Activated CD8-positive, alpha-beta memory T cell treated with anti-CD3 and anti-CD28 coated beads for 1 hour (primary cell): Measurements from ENCODE around the gene LGALS4.
"Not testable (repeated sequence)": the region's sequence is repeated elsewhere in the genome, so short reads cannot be mapped to it uniquely, and the experiment has no call there.

ENCODE experiments used
- DNase-seq, 2 donors: peaks; one replicate each; pipeline ENCODE4 v3.0.0-alpha.2; 2020; ENCODE audit warnings: low read depth in 1 of 2; ENCODE audit errors: extremely low read depth in 1 of 2

Gene LGALS4

DNA sequence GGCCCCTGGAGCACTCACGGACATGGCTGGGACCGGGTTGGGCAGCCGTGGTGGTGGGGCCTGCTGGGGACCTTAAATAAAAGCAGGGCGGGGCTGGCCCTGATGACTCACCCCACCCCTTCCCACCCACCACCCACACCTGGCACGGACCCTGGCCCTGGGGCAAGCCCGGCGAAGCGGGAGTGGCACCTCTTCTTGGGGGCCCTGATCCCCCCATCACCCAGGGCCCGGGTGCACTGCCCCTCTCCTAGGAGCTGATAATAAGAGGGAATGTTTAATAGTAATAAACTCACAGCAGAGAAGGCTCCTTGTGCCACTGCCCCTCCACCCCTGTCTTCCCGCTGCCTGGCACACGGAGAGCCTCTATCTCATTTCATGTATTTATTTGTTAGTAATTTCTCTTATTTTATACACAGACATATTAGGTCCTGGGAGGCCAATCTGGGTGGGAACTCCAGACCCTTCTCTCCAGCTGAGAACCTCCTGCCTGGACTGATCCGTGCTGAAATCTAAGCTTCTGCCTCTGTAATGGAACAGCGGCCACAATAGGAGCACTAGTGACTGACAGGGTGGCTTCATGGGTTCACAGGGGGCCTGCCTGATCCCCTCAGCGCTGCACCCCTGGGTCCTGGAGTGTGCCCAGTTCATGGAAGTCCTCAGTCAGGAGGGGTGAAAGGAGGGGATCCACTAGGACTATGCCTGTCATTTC lies 39.1 kb downstream of the LGALS4 start, which contains the start of gene LGALS7:
Gene LGALS7, minus strand, starts transcription at position 49 of the 709 bp plus-strand sequence. Its CDS starts 25 bp downstream, at position 24.
- no peak for DNase-seq

- DNase-seq = not testable (repeated sequence)
Measured at GRCh38 chr19:38771569-38771968, 41.2 kb downstream of the LGALS4 start.

DNA sequence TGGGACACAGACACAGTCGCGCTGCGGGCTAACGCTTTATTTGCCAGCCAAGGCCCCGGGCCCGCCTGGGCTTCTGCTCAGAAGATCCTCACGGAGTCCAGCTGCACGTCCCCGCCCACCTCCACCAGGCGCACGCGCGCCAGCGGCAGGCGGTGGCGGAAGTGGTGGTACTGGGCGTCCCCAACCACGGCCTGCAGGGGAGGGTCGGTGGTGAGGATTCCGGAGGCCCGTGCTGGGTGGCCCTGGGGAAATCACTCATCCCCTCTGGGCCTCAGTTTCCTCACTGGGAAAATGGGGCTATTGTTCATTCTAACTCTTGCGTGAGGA lies 41.8 kb downstream of the LGALS4 start:
- not testable (repeated sequence) for DNase-seq

- not testable (repeated sequence) for DNase-seq
Measured at GRCh38 chr19:38770228-38770948, 42.4 kb downstream of the LGALS4 start.

DNA sequence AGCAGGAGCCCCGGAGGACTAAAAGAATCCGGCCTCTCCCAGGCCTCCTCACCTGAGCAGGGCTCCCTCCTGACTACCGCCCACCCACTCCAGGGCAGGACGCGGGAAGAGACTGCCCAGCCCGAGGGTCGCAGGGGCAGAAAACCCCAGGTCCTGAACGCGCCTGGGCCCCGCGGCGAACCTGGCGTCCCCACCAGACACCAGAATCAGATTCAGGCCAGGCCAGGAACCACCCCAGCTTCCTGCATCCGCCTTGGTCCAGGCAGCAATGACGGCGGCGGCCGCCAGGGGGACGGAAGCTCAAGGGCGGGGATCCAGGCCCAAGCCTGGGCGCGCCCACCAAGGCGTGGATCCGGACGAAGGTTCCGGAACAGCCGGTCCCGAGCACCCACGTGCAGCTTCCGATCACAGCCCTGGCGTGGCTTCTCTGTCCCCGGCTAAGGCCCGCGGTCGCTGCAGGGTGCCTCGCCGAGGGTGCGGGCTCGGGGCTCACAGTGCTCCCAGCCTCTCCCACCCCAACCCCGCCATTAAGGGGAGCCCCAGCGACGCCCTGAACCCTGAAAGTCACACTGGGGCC lies 43.0 kb downstream of the LGALS4 start:
- DNase-seq = peak; percentile 74 to 88

DNA sequence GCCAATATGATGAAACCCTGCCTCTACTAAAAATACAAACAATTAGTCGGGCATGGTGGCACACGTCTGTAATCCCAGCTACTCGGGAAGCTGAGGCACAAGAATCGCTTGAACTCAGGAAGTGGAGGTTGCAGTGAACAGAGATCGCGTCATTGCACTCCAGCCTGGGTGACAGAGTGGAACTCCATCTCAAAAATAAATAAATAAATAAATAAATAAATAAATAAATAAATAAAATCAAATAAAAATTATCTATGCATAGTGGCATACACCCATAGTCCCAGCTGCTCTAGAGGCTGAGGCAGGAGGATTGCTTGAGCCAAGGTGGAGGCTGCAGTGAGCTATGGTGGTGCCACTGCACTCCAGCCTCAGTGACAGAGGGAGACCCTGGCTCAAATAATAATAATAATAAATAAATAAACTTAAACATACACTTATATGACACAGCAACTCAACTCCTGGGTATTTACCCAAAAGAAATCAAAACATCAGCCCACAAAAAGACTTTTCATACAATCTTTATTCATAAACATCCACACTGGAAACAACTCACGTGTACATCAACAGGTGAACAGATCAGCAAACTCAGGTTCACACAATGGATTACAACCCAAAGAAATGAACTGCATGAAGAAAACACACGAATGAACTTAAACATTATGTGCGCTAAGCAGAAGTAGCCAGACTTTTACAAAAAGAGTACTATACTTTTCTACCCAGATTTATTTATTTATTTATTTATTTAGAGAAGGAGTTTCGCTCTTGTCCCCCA lies 46.3 kb downstream of the LGALS4 start:
- DNase-seq = no peak

- no peak for DNase-seq
Measured at GRCh38 chr19:38765214-38765613, 47.5 kb downstream of the LGALS4 start.

- no peak for DNase-seq
Measured at GRCh38 chr19:38763795-38764220, 48.9 kb downstream of the LGALS4 start.

DNA sequence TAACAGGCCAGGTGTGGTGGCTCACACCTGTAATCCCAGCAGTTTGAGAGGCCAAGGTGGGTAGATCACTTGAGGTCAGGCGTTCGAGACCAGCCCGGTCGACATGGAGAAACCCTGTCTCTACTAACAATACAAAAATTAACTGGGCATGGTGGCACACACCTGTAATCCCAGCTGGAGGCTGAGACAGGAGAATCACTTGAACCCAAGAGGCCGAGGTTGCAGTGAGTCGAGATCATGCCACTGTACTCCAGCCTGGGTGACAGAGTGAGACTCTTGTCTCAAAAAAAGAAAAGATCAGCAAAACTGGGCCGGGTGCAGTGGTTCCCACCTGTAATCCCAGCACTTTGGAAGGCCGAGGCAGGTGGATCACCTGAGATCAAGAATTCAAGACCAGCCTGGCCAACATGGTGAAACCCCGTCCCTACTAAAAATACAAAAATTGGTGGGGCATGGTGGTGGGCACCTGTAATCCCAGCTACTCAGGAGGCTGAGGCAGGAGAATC lies 50.8 kb downstream of the LGALS4 start:
- not testable (repeated sequence) for DNase-seq

DNA sequence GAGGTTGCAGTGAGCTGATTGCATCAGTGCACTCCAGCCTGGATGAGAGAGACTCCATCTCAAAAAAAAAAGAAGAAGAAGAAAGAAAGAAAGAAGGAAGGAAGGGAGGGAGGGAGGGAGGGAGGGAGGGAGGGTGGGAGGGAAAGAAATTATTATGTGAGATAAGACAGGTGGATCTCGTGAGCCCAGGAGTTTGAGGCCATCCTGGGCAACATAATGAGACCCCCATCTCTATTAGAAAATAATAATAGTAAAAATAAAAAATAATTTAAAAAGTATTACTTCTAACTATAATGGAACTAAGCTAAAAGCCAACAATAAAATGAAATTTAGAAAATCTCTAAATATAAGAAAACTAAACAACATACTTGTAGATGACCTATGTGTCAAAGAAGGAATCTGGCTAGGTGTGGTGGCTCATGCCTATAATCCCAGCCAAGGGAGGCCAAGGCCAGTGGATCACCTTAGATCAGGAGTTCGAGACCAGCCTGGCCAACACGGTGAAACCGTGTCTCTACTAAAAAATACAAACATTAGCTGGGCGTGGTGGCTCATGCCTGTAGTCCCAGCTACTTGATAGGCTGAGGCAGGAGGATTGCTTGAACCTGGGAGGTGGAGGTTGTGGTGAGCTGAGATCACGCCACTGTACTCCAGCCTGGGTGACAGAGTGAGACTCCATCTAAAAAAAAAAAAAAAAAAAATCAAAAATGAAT lies 51.8 kb downstream of the LGALS4 start:
- not testable (repeated sequence) for DNase-seq

DNA sequence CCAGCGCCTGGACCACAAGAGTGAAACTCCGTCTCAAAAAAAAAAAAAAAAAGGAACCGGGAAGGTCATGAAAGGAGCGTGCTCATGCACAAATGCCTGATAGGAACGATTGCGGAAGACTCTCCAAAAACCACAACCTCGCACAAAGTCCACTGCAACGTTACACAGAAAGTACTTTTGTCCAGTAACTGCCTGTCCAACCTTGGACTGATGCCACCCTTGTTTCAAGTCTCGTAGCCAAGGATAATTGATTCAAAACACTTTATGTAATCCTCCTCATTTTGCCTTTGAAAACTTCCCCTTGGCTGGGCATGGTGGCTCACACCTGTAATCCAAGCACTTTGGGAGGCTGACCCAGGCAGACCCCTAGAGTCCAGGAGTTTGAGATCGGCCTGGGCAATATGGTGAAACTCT lies 53.1 kb downstream of the LGALS4 start:
- DNase-seq = no peak

GRCh38 chr19:38754196-38754595 lies 58.5 kb downstream of the LGALS4 start:
- DNase-seq = not testable (repeated sequence)

GRCh38 chr19:38753783-38754182 lies 59.0 kb downstream of the LGALS4 start:
- DNase-seq = not testable (repeated sequence)
